C4-2B (cell line): ENCODE data around the gene HNRNPF.
"Not testable (repeated sequence)": the region's sequence is repeated elsewhere in the genome, so short reads cannot be mapped to it uniquely, and the experiment has no call there.

Source experiments
- H3K27ac ChIP-seq: fragments of 450-650 bp; 2 replicates; pipeline ENCODE4 v1.5.1; 2017
- CTCF ChIP-seq: fragments of 450-650 bp; conservative IDR thresholded peaks from 2 replicates; pipeline ENCODE4 v1.5.1; 2017; ENCODE audit warnings: mild to moderate bottlenecking
- ZFX ChIP-seq: fragments of 450-650 bp; IDR thresholded peaks from 2 replicates; pipeline ENCODE4 v1.6.1; 2017

Gene HNRNPF, protein sequence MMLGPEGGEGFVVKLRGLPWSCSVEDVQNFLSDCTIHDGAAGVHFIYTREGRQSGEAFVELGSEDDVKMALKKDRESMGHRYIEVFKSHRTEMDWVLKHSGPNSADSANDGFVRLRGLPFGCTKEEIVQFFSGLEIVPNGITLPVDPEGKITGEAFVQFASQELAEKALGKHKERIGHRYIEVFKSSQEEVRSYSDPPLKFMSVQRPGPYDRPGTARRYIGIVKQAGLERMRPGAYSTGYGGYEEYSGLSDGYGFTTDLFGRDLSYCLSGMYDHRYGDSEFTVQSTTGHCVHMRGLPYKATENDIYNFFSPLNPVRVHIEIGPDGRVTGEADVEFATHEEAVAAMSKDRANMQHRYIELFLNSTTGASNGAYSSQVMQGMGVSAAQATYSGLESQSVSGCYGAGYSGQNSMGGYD

GRCh38 chr10:43408710-43409384 lies at the start of gene HNRNPF:
Gene HNRNPF, minus strand, starts transcription at chr10:43409186. Its CDS starts 21,302 bp downstream, at chr10:43387884.
- peak within 1 kb of the TSS; percentile 99 for H3K27ac ChIP-seq
- TF ChIP-seq CTCF (no peak), ZFX (peak; percentile 85)

GRCh38 chr10:43458227-43458626 lies 49.2 kb upstream of the HNRNPF start:
- H3K27ac ChIP-seq: no peak overlapping the region
- TF ChIP-seq CTCF: no peak
- no peak for TF ChIP-seq ZFX

DNA sequence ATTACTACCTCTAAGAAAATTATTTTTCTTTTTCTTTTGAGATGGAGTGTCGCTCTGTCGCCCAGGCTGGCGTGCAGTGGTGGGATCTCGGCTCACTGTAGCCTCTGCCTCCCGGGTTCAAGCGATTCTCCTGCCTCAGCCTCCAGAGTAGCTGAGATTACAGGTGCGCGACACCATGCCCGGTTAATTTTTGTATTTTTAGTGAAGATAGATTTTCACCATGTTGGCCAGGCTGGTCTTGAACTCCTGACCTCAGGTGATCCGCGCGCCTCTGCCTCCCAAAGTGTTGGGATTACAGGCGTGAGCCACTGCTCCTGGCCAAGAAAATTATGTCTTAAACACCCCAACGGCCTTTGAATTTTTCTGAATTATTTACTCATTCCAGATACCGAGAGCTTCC lies 47.6 kb upstream of the HNRNPF start:
- peak overlapping the region; percentile 88 for H3K27ac ChIP-seq

GRCh38 chr10:43454025-43454424 lies 45.0 kb upstream of the HNRNPF start:
- H3K27ac ChIP-seq: not testable (repeated sequence)

DNA sequence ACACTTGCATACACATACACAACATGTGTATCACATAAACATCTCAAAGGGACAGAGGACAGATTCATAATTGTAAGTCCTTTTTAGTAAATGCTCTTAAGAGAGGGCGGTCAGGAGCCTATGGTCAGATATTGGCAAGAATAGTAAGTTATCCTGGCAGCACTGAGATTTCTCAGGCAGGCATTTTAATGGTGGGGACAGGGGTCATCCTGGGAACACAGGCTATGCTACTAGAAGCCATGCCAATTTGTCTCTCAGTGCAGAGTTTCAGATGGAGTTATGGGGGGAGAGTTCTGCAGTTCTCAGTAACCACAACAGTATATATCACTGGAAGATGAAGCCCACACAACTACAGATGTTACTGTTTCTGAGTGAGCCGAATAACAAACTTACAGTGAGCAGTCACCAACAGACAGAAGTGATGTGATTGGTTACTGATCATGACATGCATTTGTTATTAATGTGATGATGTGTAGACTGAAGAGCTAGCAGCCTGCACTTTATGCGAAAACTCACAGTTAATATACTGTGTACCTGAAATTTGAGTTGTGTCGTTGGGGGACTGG lies 44.4 kb upstream of the HNRNPF start:
- no peak for TF ChIP-seq CTCF
- TF ChIP-seq ZFX: no peak
- H3K27ac ChIP-seq: no peak overlapping the region

GRCh38 chr10:43452356-43452914 lies 43.4 kb upstream of the HNRNPF start:
- H3K27ac ChIP-seq: no peak overlapping the region
- TF ChIP-seq CTCF (no peak), ZFX (no peak)

- no peak for TF ChIP-seq CTCF
- no peak for TF ChIP-seq ZFX
- H3K27ac ChIP-seq: no peak overlapping the region
Observed at GRCh38 chr10:43448742-43449141, 39.8 kb upstream of the HNRNPF start.

DNA sequence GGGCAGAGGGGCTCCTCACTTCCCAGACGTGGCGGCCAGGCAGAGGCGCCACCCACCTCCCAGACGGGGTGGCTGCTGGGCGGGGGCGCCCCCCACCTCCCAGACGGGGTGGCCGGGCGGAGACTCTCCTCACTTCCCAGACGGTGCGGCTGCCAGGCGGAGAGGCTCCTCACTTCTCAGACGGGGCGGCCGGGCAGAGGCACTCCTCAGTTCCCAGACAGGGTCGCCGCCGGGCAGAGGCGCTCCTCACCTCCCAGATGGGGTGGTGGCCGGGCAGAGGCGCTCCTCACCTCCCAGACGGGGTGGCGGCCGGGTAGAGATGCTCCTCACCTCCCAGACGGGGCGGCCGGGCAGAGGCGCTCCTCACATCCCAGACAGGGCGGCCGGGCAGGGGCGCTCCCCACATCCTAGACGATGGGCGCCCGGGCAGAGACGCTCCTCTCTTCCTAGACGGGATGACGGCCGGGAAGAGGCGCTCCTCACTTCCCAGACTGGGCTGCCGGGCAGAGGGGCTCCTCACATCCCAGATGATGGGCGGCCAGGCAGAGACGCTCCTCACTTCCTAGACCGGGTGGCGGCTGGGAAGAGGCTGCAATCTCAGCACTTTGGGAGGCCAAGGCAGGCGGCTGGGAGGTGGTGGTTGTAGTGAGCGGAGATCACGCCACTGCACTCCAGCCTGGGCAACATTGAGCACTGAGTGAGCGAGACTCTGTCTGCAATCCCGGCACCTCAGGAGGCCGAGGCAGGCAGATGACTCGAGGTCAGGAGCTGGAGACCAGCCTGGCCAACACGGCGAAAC lies 37.4 kb upstream of the HNRNPF start:
- not testable (repeated sequence) for H3K27ac ChIP-seq
